Activated naive CD4-positive, alpha-beta T cell treated with anti-CD3 and anti-CD28 coated beads, Interleukin-2, amount 10 ng/mL, durations not matched to agents 7 days and 5 days (primary cell): ENCODE measurements around the gene OR5K2.

ENCODE experiments used
- CTCF ChIA-PET: fragments of 350-600 bp; sonication (Branson Sonifier 250); formaldehyde crosslinking; loops from one replicate; lab custom pipeline; 2021; ENCODE audit warnings: antibody characterized with exemption; lab: Charles Lee
- DNase-seq: peaks from one replicate; pipeline ENCODE4 v3.0.0-alpha.2; 2020
- H3K27ac Mint-ChIP-seq: one replicate; pipeline ENCODE4 v1.8.0; 2021; ENCODE audit warnings: mild to moderate bottlenecking, moderate library complexity, mixed read lengths
- H3K27me3 Mint-ChIP-seq: one replicate; pipeline ENCODE4 v1.8.0; 2021; ENCODE audit warnings: mild to moderate bottlenecking, mixed read lengths
- H3K36me3 Mint-ChIP-seq: one replicate; pipeline ENCODE4 v1.8.0; 2021; ENCODE audit warnings: mixed read lengths
- H3K4me1 Mint-ChIP-seq: one replicate; pipeline ENCODE4 v1.8.0; 2021; ENCODE audit warnings: mixed read lengths
- H3K4me3 Mint-ChIP-seq: one replicate; pipeline ENCODE4 v1.8.0; 2021; ENCODE audit warnings: mild to moderate bottlenecking, moderate library complexity, mixed read lengths
- H3K9me3 Mint-ChIP-seq: one replicate; pipeline ENCODE4 v1.8.0; 2021; ENCODE audit warnings: mixed read lengths

OR5K2 gene

GRCh38 chr3:98531622-98532274, 34.3 kb downstream of the OR5K2 start, which contains the start of gene GPR15:
Gene GPR15 (plus strand): TSS chr3:98531978. CDS start chr3:98532034, 56 bp downstream.
- H3K27ac Mint-ChIP-seq, result peak within 1 kb of the TSS; percentile 86
- CTCF ChIA-PET, result no interaction called here
- H3K9me3 Mint-ChIP-seq, result no peaks in the 10 kb centered on the region
- peaks cover 63% of the 10 kb centered on the region for H3K4me1 Mint-ChIP-seq
- peak within 1 kb of the TSS; percentile 70 for H3K4me3 Mint-ChIP-seq
- peaks cover 28% of the 10 kb centered on the region for H3K36me3 Mint-ChIP-seq
- DNase-seq, result no peak
- no peaks in the 10 kb centered on the region for H3K27me3 Mint-ChIP-seq

DNA sequence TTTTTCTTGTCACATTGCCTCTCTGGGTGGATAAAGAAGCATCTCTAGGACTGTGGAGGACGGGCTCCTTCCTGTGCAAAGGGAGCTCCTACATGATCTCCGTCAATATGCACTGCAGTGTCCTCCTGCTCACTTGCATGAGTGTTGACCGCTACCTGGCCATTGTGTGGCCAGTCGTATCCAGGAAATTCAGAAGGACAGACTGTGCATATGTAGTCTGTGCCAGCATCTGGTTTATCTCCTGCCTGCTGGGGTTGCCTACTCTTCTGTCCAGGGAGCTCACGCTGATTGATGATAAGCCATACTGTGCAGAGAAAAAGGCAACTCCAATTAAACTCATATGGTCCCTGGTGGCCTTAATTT, 34.8 kb downstream of the OR5K2 start:
- Mint-ChIP-seq H3K36me3 (peaks cover 27% of the 10 kb centered on the region), H3K4me1 (peaks cover 66% of the 10 kb centered on the region), H3K4me3 (peak overlapping the region; percentile 70), H3K27ac (peak overlapping the region; percentile 86), H3K27me3 (no peaks in the 10 kb centered on the region), H3K9me3 (no peaks in the 10 kb centered on the region)
- DNase-seq, result no peak
- CTCF ChIA-PET, result no interaction called here

- H3K4me3 Mint-ChIP-seq, result peak overlapping the region; percentile 70
- H3K4me1 Mint-ChIP-seq, result peaks cover 63% of the 10 kb centered on the region
Measured at GRCh38 chr3:98532709-98533571, 35.5 kb downstream of the OR5K2 start.

DNA sequence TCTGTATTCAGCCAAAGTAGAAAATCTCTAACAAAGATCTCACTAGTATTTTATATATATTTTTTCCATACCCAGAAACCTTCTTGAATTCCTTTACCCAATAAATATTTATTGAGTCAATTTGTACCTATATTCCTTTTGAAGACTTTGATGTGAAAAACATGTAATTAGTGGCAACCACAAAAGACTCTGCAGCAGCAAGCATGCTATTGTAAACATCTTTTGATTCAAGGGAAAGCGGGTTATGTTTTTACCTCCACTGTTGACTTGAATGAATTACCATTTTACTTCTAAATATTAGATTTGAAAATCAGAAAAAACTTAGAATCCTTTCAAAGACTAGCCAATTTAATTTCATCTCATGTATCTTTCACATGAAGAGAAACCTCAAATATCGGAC, 36.7 kb downstream of the OR5K2 start:
- Mint-ChIP-seq H3K9me3 (no peaks in the 10 kb centered on the region), H3K27me3 (no peaks in the 10 kb centered on the region), H3K36me3 (peaks cover 29% of the 10 kb centered on the region), H3K4me3 (peak overlapping the region; percentile 70), H3K4me1 (peaks cover 62% of the 10 kb centered on the region), H3K27ac (no peak overlapping the region)
- CTCF ChIA-PET, result interaction anchor here (1.5 kb wide), 1 partner anchor 38 kb away, joined by 3 read pairs; no protein-coding TSS in a partner anchor
- no peak for DNase-seq

More at GRCh38 chr3:98532709-98533571, 35.5 kb downstream of the OR5K2 start:
- DNase-seq, result no peak
- H3K36me3 Mint-ChIP-seq, result peaks cover 26% of the 10 kb centered on the region
- no peaks in the 10 kb centered on the region for H3K9me3 Mint-ChIP-seq
- CTCF ChIA-PET, result interaction anchor here (0.6 to 0.7 kb wide), 2 partner anchors 19 to 23 kb away, joined by 3 read pairs; no protein-coding TSS in a partner anchor
- peak overlapping the region; percentile 86 for H3K27ac Mint-ChIP-seq
- no peaks in the 10 kb centered on the region for H3K27me3 Mint-ChIP-seq

DNA sequence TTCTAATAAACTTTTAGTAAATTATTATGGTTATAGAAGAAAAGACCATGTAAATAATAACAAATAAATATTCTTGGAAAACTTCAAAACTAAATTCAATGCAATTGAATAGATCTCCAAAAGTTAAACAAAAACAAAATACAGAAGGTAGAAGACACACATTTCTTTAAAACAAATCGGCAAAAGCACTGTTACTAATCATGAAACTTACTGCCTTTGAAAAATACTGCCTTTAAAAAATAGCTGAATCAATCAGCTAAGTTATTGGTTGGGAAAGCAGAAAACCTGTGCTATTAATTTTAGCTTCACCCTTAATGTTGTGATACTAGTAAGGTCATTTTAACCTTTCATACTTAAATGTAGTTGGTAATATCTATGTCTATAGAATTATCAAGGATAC, 37.3 kb downstream of the OR5K2 start:
- H3K4me3 Mint-ChIP-seq, result peak overlapping the region; percentile 12
- no peak for DNase-seq
- CTCF ChIA-PET, result interaction anchor here (1.4 to 1.5 kb wide), 2 partner anchors 11 to 38 kb away, joined by 3 read pairs; no protein-coding TSS in a partner anchor
- H3K27me3 Mint-ChIP-seq, result no peaks in the 10 kb centered on the region
- no peak overlapping the region for H3K27ac Mint-ChIP-seq
- peaks cover 28% of the 10 kb centered on the region for H3K36me3 Mint-ChIP-seq
- H3K4me1 Mint-ChIP-seq, result peaks cover 66% of the 10 kb centered on the region
- H3K9me3 Mint-ChIP-seq, result no peaks in the 10 kb centered on the region

DNA sequence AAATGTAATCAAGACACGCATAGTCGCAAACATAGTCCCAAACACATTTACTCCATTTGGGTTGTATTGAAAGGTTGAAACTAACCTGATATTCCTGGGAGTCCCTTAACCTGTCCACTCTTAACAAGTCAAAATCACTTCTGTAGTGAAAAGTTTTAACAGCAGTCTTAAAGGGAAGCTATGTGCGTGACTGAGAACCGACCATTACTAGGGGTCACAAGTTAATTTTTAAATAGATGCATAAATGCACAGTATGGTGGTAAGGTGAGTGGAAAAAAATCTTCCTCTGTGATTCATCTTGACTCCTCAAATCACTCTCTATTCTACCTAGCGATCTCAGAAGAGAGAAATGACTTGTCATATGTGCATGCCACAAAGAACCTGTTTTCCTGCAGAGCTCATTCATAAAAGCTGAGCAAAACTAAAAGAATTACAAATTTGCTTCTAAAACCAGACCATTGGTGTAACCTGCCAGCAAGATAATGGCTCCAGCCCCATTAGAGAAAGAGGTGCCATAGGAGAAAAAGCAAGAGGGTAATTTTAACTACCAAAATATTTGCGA, 39.1 kb downstream of the OR5K2 start:
- no peak for DNase-seq
- Mint-ChIP-seq H3K4me3 (peak overlapping the region; percentile 43), H3K27ac (peak overlapping the region; percentile 88), H3K27me3 (no peaks in the 10 kb centered on the region), H3K36me3 (peaks cover 23% of the 10 kb centered on the region), H3K4me1 (peaks cover 68% of the 10 kb centered on the region), H3K9me3 (no peaks in the 10 kb centered on the region)
- CTCF ChIA-PET, result interaction anchor here (0.8 to 3.0 kb wide), 6 partner anchors 14 to 37 kb away, joined by 3 to 14 read pairs (median 4); no protein-coding TSS in a partner anchor

DNA sequence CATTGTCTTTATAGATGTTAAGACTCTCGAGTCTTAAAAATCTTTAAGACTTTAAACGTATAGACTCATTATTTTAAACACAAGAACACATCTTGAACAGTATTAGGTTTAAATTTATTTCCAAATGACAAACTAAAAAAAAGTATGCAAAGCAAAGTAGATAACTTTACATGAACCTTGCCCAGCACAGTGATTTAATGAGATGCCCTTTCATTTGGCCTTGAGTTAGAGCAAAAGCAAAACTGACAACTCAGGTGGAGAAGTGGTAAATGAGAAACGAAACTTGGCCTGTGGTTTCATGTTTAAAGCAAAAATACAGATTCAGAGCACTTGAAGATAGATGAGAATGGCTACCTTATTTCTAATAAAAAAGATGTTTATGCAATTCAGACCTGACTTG, 42.9 kb downstream of the OR5K2 start:
- peaks cover 6% of the 10 kb centered on the region for H3K9me3 Mint-ChIP-seq
- no peak for DNase-seq
- CTCF ChIA-PET, result interaction anchor here (1.4 to 2.5 kb wide), 3 partner anchors 14 to 34 kb away, joined by 3 to 6 read pairs (median 4); no protein-coding TSS in a partner anchor
- H3K36me3 Mint-ChIP-seq, result peaks cover 30% of the 10 kb centered on the region
- peak overlapping the region; percentile 1 for H3K4me3 Mint-ChIP-seq
- H3K27me3 Mint-ChIP-seq, result no peaks in the 10 kb centered on the region
- peak overlapping the region; percentile 58 for H3K27ac Mint-ChIP-seq
- peaks cover 69% of the 10 kb centered on the region for H3K4me1 Mint-ChIP-seq

DNA sequence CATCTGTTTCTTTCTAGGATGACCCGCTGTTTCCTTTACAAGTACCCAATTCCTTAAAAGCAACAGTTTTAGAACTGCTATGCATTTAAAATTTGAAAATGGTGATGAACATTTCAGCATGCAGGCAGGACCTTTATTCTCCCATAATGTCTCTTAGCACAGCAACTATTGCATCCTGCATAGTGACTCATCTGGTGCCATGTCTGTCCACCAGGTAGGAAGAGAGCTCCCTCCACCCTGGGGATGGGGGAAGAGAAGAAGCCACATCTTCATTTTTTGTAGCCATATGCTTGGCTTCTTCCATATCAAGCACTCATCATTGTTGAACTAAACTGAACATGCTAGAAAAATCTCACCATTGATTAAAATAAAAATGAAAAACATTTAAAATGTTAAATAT, 44.2 kb downstream of the OR5K2 start:
- Mint-ChIP-seq H3K27me3 (no peaks in the 10 kb centered on the region), H3K36me3 (peaks cover 32% of the 10 kb centered on the region), H3K4me1 (peaks cover 68% of the 10 kb centered on the region), H3K9me3 (peaks cover 6% of the 10 kb centered on the region), H3K27ac (peak overlapping the region; percentile 30), H3K4me3 (no peak overlapping the region)
- CTCF ChIA-PET, result interaction anchor here (0.8 to 2.5 kb wide), 5 partner anchors 13 to 40 kb away, joined by 3 to 6 read pairs (median 4); no protein-coding TSS in a partner anchor
- DNase-seq, result no peak

DNA sequence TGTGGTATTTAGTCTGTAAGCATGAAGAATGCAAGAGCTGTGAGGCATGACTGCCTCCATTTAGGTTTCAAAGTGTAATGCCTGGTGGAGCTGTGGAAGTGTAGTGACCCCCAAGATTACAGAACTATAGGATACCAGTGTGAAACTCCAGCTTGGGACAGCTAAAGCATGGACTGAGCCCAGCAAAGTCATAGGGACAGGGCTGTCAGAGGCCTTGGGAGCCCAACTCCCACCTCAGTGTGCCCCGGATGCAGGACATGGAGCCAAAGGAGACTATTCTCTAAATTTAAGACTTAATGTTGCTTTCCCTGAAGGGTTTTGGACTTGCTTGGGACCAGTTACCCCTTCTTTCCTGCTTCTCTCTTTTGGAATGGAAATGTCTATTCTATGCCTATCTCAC, 45.1 kb downstream of the OR5K2 start:
- no peak for DNase-seq
- H3K36me3 Mint-ChIP-seq, result peaks cover 30% of the 10 kb centered on the region
- no peaks in the 10 kb centered on the region for H3K27me3 Mint-ChIP-seq
- H3K27ac Mint-ChIP-seq, result peak overlapping the region; percentile 35
- no peak overlapping the region for H3K4me3 Mint-ChIP-seq
- H3K9me3 Mint-ChIP-seq, result peaks cover 6% of the 10 kb centered on the region
- peaks cover 61% of the 10 kb centered on the region for H3K4me1 Mint-ChIP-seq
- CTCF ChIA-PET, result interaction anchor here (1.8 to 2.5 kb wide), 2 partner anchors 15 to 20 kb away, joined by 5 to 6 read pairs; no protein-coding TSS in a partner anchor

DNA sequence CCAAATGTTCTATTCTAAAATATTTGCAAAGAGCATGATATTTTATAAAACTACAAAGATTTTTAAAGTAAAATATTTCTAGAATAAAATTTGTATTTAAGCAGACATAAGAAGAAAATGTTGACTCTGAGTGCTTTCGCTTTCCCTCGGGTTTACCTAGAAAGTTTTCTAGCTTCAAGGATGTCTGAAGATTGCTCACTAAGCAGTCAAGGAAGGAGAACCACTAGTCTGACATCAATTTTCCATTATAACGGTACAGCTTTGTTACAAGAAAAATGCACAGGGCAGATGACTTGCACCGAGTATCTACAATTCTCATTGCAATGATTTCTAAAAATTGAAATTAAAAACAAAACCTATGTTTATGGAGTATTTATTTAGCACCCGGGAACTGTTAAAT, 48.5 kb downstream of the OR5K2 start:
- CTCF ChIA-PET, result interaction anchor here (0.8 to 1.1 kb wide), 2 partner anchors 11 to 18 kb away, joined by 3 to 4 read pairs; no protein-coding TSS in a partner anchor
- Mint-ChIP-seq H3K27me3 (no peaks in the 10 kb centered on the region), H3K4me3 (peak overlapping the region; percentile 62), H3K4me1 (peaks cover 70% of the 10 kb centered on the region), H3K9me3 (peaks cover 9% of the 10 kb centered on the region), H3K27ac (peak overlapping the region; percentile 94), H3K36me3 (peaks cover 46% of the 10 kb centered on the region)
- no peak for DNase-seq
